ENCODE data around the gene MAD1L1.

Gene MAD1L1

DNA sequence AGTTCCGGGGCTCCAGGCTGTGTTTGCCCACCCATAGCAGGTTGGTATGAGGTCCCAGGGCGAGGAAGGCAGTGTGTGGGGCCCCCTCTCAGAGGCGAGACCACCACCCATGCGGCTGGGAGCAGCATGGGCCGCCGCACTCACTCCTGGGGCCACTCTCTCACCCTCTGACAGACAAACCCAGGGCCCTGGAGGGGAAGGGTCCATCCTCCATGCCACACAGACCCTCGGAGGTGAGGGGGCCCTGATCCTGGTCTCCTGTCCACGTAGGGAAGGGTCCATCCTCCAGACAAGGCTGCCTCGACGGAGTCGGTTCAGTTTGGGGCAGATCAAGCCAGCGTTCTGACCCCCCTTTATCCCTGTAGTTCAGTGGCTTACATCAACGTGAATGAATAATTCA, 331.9 kb downstream of the MAD1L1 start:
- no peak for DNase-seq

DNA sequence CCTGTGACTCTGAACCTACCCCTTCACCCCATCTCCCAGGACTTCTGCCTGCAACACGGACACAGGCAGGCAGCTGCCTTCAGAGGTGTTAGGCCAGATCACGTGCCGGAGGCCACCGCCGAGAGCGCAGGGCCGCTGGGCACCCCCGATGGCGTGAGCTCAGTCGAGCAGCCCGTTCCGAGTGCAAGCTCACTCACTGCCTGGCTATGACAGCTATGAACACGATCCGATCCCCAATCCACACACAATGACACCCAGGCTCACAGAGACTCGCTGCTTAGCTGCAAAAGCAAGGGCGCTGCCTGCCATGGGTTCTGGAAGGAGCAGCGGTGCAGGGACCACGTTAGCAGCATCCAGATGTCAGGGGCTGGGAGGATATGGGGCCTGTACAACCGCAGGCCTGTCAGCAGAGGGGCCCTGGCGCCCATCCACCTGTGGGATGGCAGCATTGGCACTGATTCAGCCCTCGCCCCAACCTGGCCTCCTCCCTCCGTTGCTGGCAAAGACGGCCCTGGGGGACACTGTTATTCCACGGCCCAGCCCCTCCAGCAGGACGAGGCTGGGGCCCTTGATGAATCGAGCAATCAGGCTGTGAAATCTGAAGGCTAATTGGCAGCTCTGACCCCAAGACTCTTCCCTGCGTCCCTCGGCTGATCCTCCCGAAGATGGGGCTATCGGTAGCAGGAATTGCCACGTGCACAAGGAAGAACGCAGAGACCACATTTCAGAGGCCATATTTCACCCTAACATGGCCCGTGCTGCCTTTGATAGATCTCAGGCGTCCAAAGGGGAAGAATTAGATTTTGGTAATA, 332.6 kb downstream of the MAD1L1 start:
- DNase-seq, result no peak

DNA sequence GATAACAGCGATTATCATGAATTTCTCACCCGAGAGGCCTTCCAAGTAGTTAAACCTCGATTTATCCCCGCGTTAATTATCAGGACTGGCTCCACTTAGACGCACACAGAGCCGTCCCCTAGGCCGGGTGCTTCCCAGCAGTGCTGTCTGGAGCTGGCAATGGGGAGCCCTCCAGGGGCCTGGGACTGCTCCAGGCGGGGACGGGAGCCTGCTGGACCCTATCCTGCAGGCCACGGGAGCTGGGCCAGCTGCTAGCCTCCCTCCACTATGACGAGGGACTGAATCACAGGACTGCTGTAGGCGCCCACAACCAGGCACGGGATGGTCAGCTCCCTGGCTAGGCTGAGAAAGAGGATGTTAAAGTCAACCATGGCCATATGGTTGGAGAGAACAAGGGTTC, 333.5 kb downstream of the MAD1L1 start:
- no peak for DNase-seq

DNA sequence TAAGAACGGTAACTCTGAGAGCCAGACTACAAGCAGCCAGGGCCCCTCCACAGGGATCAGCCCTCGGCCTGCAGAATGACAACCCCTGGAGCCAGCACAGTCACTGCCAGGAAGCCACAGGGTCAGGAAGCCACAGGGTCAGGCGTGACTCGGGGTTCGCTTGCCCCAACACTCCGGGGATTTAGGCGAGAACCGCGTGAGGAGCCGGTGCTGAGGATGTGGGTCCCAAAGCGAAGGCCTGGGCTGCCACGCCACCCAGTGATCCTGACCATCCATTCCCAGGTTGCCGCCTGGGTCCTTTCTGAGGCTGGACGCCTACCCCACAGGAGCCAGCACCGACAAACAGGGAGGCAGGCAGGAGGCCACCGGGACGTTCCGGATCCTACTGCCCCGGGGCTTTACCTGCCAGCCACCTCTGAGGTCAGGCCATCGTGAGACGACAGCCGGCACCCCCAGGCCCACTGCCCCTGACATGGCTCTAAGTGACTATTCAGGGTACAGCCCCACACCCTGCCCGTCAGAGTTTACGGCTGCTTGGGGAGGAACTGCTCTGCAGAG, 334.0 kb downstream of the MAD1L1 start:
- DNase-seq, result no peak

DNA sequence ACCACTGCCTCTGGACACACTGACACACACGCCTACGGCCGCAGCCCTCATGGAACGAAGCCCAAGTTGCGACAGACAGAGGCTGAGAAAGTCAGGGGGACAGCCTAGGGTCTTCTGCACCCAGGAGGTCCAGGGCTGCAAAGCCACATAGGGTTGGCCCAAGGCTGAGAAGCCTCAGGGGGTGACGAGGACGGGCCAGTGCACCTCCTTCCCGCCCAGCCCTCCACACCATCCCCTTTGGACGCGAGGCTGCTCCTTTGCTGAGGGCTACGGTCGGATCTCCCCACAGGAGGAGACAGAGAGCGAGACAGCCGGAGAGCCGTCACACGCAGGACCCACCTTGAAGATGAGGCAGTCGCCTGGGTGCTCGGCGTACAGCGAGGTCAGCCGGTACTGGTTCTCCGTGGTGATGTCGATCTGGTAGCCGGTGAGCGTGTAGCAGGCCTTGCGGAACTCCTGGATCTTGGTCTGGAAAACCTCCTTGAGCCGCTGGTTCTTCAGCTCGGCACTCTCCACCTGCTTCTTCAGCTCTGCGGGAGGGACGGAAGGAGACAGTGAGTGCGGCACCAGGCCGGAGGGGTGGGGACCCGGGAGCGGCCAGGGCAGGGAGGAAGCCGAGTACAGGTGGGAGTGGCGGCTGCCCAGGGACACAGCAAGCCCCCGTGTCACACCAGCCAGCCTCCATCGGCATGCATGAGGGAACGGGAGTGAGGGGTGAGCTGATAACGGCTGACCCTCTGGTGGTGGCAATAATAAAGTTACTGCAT, 334.7 kb downstream of the MAD1L1 start:
- DNase-seq, result no peak

DNA sequence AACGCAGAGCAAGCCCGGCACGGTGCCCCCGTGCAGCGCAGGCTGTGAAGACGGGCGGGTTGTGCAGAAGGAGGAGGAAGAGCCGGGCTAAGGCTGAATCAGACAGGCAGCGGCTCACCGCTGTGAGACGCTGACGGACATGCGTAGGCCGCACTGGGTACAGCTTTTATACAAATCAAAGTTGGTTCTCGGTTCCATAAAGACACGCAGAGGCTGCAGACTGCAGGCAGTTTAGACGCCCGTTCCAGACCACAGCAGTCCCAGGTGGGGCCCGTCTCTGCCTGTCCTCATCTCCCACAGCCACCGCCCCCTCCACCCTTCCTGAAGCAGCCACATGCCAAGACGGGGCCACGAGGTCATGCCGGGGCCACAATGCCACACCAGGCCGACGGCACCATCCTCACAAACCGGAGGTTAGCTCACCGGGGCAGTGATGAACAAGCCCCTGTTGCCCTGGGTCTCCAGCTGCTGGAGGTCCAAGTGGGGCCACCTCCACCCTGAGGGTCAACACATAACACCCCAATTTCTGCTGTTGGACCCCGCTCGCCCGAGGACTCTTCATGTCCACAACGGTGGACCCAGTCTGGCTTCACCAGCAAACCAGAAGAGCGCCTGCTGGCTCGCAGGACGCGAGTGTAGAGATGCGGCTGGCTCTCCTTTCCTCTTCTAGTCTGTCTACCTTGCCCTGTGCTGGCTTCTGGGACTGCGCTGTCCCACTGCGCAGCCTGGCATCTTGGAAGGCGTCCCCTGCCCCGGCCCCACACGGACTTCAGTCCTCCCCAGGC, 335.5 kb downstream of the MAD1L1 start:
- DNase-seq, result no peak

DNA sequence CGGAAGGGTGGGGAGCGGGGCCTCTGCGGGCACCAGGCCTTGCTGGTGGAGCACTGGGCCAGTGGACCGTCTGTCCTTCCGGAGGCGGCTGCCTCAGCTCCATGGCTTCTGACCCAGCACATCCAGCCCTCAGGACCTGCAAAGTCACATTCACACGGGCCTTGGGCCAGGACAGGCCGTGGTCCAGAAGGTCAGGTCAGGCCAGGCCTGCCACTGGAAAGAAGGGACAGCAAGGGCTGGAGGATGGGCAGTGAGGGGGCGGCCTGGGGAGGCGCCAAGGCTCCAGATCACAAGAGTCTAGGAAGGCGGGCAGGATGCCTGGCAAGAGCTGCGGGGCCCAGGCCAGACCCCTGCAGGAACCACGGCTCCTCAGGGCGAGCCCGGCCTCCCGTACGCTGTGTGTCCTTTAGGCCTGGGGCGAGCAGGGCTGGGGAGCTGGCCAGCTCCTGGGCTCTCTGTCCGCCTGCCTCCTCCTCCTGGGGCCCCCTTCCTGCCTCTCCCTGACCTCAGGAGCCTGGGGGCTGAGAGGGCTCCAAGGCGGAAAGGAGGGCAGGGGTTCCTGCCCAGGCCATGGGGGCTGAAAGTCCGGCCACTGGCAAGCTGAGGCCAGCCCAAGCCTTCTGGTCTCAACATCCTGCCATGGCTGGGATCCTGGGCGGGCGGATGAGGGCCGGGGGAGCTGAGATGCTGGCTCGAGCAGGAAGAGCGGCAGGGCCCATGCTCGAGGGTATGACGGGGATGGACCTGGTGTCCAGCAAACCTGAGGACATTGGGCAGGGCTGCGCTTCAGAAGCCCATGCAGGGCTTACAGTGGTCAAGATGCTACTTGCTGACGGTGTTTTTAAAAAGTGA, 336.9 kb downstream of the MAD1L1 start:
- DNase-seq, result no peak

DNA sequence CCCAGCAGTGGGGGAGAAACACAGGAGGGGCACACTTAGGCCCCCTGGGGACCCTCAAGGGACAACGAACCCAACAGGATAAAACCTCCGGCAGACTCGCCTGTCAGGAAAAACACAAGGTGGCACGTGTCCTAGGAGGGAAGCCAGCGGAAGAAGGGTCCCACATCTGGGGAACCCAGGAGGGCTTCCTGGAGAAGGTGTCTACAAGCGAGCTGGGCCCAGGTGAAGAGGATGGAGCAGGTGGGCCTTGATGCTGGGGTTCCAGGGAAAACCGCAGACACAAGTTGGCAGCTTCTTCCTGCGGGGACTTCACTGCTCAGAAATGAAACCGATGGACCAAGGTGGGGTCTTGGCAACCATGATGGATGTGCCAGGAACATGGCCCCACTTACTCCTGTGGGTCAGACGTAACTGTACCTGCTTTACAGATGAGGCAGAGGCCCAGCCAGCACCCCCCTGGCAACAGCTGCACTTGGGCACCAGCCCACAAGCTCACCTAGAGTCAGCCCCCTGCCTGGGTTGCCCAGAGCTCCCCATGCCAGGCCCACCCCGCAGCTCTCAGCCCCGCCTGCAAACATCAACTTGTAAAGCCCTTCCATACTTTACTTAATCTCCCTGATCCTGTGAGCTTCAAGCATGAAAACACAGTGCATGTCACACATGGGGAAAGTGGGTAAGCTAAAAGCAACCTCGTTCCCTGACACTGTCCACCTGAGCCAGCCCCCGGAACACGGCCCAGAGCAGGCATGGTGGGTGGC, 337.7 kb downstream of the MAD1L1 start:
- DNase-seq, result no peak

DNA sequence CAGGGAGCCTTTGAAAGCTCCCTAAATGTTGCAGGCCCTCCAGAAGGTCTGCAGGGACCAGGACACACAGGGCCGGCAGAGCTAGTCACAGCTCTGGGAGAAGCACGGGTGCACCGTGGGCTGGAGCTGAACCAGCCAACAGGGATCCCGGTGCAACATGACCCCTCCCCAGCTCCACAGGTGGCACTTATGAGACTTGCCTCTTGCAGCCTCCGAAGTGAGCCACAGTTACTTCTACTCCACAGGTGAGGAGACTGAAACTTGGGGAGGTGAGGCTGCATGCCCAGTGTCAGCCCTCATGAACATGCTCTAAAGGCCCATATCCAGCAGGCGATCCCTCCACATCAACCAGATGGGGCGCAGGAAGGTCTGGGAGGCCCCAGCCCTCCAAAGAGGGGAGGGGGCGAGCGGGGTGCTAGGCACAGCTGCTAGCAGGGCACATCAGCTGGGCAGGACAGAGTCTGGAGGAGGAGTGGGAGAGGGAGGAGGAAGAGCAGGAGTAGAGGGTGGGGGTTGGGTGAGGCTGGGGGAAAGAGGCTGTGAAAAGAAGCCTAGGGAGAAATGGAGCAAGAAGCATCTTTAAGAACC, 338.3 kb downstream of the MAD1L1 start:
- DNase-seq, result no peak

DNA sequence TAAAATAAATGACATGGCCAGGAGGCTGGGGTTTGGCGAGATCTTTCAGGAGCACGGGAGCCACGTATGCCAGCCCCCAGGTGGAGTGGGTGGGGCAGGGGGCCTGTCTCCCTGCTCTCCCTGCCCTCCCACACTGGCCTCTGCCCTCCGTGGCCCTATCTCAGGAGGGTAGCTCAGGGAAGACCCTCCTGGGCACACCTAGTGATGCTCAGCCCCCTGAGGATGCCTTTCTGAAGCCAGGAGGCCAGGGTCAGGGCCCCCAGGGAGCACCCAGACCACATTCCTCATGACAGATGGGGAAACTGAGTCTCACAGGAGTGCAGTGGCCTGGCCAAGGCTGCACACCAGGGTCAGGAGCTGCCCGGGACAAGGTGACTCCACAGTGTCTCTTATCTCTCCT, 339.3 kb downstream of the MAD1L1 start:
- DNase-seq, result no peak

DNA sequence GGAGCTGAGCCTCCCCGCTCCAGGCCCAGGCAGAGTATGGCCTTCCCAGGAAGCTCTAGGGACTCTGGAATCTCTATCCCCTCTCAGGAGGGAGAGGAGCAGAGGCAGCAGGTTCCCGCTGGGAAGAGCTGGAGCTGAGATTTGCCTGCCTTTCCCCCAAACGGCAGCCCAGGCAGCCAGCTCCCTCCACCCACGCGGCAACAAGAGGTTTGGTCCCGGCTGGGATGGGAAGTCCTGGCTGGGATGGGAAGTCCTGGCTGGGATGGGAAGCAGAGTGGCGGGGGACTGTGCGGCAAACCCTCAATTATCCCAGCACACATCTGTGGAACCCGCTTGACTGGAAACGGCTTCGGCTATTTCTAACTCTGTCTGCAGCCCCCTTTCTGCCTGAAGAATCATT, 339.7 kb downstream of the MAD1L1 start:
- no peak for DNase-seq

DNA sequence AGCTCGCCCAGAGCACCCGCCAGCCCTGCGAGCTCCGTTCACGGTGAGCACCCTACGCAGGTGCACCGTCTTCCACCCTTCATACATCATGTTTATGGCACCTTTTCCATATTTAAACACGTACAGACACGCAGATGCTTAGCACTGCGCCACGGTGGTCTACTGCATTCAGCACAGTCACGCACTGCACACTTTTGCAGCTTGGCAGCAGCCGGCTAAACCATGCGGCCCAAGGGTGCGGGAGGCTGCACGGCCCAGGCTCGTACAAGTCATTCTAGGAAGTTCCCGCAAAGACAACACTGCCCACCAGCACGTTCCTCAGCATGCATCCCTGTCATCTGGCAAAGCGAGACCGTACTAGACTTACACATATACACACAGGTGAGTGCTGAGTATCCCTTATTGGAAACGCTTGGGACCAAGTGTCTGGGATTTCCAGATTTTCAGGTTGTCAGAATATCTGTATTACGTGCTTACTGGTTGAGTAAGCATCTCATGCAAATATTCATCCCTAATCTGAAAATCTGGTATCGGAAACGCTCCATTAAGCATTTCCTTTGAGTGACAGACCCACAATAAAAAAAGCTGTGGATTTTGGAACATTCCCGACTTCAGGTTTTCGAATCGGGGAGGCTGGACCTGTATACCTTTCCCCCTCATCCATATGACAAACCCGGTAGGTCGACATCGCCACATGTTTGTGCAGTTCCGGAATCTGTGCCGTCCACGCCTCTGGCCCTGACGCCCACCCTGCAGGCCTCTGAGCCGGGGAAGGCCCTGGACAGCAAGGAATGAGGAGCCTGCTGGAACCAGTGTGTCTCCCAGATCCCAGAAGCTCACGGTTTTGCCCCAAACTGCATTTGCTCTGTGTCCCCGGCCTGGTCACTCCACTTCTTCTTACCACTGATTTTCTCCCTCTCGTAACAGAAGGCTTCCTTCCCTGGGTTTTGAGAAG, 340.5 kb downstream of the MAD1L1 start:
- no peak for DNase-seq

DNA sequence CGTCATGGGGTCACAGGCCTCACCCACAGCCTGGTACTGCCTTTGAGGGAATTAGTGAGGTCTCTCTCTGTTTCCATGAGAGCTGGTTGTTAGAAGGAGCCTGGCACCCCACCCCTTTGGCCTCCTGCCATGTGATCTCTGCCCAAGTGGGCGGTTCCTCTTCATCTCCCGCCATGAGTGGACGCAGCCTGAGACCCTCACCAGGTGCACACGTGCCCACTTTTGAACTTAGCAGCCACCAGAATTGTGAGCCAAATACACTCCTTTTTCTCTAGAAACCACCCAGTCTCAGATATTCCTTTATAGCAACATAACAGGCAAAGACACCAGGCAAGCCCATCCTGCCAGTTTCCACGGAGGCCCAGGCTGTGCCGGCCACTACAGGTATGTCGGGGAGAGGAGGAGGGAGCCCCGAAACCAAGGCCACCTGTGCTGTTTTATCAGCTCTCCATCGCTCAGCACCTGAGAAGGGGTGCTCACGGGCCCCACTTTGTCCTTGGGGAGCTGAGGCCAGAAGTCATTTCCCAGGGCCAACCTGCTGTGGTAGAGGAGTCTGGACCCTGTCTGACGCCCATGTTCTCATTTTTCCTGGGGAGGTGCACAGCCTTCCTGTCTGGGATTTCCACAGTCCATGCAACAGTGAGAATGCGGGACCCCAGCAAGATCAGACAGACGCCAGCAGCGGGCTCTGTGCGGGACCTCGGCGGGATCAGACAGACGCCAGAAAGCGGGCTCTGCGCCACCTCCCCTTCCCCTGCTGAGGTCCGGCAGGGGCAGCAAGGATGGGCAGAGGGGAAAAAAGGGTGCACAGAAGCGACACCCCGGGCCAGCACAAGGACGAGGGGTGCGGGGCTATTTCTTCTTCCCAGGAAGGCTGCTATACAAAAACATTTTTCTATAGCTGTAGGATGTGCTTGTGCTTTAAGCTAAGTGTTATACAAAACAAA, 342.2 kb downstream of the MAD1L1 start:
- no peak for DNase-seq

DNA sequence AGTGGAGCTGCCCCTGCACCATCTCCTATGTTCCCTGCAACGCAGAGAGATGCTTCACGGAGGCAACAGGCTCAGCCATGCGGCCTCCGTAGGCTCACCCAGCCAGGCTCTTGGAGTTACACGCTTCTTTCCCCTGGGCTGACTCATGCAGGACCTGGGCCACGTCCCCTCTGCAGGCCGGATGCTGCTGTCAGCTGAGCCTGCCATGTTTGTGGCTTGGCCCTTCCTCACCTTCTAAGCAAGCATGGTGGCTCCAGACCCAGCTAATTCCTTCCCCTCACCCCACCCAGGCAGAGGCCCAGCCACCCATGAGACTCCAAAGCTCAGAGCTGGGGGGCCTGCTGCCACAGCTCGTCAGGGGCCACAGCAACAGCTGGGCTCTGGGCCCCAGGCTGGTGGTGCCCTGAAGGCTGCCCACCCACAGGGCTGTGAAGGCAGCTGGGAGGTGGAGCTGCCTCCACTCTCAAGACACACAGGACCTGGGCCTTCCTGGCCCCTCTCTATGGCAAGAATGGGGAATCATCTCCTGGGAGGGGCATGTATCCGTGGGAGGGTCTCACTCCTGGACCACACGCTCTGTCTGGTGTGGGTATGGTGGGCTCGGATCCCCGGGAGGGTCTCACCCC, 343.1 kb downstream of the MAD1L1 start:
- no peak for DNase-seq

DNA sequence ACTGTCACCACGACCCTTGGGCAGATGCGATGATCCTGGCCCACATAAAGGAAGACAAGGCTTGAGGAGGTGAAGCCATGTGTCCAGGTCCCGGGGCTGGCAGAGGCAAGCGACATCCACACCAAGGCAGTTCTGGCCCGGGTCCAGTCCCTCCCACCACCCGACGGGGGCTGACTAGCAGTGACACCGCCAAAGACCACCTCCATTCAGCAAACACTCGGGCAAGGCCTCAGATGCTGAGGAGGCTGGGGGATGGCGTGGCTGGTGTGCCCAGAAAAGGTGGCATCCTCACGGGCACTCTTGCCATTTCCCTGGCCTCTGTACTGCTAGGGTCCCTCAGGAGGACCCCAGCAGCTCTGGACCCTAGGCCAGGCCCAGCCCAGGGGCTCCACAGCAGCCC, 343.7 kb downstream of the MAD1L1 start:
- no peak for DNase-seq

DNA sequence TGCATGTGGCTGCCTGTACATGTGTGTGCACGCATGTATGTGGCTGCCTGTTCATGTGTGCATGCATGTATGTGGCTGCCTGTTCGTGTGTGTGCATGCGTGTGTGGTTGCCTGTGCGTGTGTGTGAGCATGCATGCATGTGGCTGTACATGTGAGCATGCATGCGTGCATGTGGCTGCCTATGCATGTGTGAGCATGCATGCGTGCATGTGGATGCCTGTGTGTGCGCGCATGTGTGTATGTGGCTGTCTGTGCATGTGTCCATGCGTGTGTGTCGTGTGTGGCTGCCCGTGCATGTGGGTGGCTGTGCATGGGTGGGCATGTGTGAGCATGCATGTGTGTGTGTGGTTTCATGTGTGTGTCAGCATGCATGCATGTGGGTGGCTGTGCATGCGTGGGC, 344.3 kb downstream of the MAD1L1 start:
- DNase-seq, result no peak

DNA sequence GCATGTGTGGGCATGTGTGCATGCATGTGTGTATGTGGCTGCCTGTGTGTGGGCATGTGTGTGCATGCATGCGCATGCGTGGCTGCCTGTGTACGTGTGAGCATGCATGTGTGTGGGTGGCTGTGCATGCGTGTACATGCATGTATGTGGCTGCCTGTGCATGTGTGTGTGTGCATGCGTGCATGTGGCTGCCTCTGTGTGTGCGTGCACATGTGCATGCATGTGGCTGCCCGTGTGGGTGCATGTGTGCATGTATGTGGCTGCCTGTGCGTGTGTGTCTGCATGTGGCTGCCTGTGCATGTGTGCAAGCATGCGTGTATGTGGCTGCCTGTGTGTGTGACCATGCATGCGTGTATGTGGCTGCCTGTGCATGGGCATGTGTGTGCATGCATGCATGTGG, 345.5 kb downstream of the MAD1L1 start:
- DNase-seq, result no peak

DNA sequence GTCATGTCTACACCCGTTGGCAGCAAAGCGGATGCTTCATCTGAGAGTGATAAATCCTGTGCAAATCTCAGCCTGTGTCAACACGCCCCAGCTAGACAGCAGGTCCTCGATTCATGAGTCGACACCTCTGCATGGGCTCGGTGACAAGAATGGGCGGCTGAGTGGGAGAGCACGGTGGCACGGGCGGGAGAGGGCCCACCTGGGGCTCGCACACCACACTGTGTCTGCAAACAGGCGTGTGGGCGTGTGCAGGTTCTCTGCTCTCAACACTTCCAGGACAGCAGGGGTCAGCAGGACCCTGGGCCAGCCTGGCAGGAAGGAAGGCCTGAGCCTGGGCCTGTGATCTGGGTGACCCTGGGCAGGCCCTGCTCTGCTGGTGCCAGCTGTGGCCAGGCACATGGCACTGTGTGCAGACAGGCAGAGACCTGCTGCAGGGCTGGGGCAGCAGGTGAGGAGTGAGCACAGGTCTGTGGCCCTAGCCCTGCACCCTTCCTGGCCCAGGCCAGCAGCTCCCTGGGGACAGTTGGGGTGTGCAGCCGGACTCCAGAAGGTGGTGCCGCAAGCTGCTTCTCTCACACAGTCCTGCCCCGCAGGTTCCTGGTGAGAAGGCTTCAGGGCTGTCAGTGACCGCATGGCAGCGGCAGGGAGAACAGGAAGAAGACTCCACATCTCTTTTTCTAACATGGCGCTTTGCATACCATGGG, 346.2 kb downstream of the MAD1L1 start:
- no peak for DNase-seq
